GM18505 (cell line): Measurements from ENCODE around the gene NTM.

Experiments used
- ATAC-seq: cut with Tn5 transposase; IDR thresholded peaks from one replicate; pipeline ENCODE4 v1.9.1; 2021; ENCODE audit not compliant: unreplicated experiment
- POLR2A ChIP-seq: IDR thresholded peaks from 4 replicates; pipeline ENCODE4 v1.6.1; 2011; ENCODE audit warnings: borderline replicate concordance; ENCODE audit not compliant: insufficient read depth, insufficient read length; ENCODE audit errors: extremely low read depth

Gene NTM

GRCh38 chr11:131533149-131533548, 162.7 kb downstream of the NTM start:
- no peak for TF ChIP-seq POLR2A
- ATAC-seq, result no peak

DNA sequence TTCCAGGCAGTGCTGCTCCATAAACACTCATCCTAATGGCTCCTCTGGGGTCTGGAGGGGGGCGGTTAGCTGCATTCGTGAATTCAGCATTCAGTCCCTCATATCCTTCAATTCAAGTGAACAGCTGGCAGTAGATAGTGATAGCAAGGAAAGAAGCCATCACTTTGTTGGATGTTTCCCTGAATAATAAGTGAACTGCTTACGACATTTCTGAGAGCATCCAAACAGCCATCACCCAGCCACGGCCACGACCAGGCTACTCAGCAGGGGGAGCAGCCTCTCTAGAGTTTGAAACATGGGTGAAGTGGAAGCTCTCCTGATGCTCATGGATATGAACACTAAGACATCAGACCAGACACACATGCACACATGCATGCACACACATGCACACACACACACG, 163.6 kb downstream of the NTM start:
- no peak for TF ChIP-seq POLR2A
- no peak for ATAC-seq

- ATAC-seq, result no peak
- no peak for TF ChIP-seq POLR2A
Measured at GRCh38 chr11:131534611-131535010, 164.2 kb downstream of the NTM start.

DNA sequence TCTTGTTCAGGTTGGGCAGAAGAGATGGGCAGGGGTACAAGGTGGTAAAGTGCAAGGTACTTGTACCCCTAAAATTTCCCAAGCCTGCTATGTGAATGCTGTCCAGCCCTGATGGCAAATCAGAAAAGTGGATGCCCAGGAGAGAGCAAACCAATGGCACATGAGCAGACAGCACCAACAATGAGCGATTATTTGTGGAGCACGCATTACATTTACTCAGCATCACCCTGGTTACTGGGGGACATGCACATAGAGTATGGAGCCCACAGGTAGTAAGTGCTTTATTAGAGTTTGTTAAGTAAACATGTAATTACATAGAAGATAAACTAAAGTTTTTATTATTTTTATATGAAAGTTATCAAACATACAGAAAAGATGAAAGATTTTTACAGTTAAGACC, 165.7 kb downstream of the NTM start:
- no peak for TF ChIP-seq POLR2A
- ATAC-seq, result no peak

GRCh38 chr11:131537196-131537595, 166.8 kb downstream of the NTM start:
- no peak for ATAC-seq
- TF ChIP-seq POLR2A, result no peak

GRCh38 chr11:131537748-131538147, 167.3 kb downstream of the NTM start:
- no peak for ATAC-seq
- TF ChIP-seq POLR2A, result no peak

DNA sequence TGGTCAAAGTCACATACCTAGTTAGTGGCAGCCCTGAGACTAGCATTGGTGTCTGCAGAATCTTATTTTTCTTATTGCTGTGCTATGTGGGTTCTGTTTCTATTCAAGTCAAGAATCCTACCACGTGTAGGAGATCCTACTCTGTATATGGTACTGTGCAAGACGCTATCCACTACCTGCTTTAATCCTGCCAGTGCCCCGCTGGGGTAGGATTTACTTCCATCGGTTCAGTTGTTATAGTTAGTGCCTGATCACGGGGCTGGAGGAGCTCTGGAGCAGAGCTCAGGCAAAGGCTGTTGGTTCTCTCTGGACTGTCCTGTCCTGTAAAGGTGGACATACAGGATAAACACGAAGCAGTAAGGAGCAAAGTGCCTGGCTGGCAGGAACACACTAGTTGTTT, 167.9 kb downstream of the NTM start:
- TF ChIP-seq POLR2A, result no peak
- ATAC-seq, result no peak

DNA sequence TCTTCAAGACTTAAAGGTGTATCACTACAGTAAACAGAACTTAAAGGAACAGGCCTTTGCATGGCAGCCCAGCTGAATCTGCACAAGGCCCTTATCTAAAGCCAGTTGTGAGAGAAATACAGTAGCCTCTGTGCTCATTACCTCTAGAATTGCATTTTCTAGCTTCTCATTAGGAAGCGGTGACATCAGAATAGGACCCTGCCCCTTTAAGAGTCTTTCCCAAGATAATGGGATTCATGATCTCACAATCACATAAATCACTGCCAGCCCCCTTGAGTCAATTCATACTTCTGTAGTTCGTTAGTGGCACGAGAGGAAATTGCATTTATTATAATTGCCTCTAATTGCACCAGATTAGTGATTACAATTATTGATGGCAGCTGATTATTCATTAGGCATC, 170.3 kb downstream of the NTM start:
- no peak for TF ChIP-seq POLR2A
- ATAC-seq, result no peak

GRCh38 chr11:131543389-131544025, 173.1 kb downstream of the NTM start:
- no peak for ATAC-seq
- no peak for TF ChIP-seq POLR2A

DNA sequence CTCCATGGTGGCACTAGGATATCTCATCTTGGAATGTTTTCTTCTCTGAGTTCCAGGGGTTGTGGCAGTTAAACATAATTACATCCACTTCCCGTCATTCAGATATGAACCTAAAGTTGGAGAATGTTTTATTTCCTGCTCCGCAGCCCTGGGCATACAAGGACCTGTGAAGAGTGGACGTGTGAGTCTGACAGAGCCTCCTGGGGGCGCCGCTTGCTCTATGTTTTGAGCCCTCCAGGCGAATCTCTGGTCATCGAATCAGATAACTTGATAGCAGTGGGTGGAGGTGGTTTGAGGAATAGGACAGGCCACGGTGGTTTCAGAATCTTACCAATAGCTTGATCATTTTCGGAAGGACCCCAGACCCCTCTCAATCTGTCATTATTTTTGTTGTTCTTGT, 174.2 kb downstream of the NTM start:
- ATAC-seq, result no peak
- no peak for TF ChIP-seq POLR2A

- TF ChIP-seq POLR2A, result no peak
- ATAC-seq, result no peak
Measured at GRCh38 chr11:131546218-131546895, 175.9 kb downstream of the NTM start.

DNA sequence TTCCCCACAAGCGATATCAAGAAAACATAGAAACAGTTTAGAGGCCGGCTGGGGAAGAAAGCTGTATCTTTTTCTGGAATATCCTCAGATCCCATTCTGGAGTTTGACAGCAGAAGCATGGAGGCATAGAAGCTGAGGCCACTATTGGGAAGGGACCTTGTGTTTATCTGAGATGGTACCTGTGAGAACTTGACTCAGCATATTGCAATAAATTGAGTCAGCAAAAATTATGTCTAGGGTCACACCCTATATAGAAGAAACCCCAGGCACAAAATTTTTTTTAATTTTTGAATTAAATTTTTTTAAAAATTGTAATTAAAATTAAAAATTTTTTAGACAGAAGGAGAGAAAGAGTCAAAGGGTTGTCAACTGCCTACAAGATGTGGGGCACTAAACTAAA, 178.7 kb downstream of the NTM start:
- no peak for ATAC-seq
- no peak for TF ChIP-seq POLR2A

- no peak for TF ChIP-seq POLR2A
- no peak for ATAC-seq
Measured at GRCh38 chr11:131549770-131550169, 179.4 kb downstream of the NTM start.

GRCh38 chr11:131560287-131560686, 189.9 kb downstream of the NTM start:
- no peak for TF ChIP-seq POLR2A
- ATAC-seq, result no peak
